HG03097 (cell line): ENCODE data around the gene PUM2.
A peak's percentile ranks its signal among the peaks of the same experiment; 100 is the strongest.
"Not testable (repeated sequence)": the region's sequence is repeated elsewhere in the genome, so short reads cannot be mapped to it uniquely, and the experiment has no call there.

Experiments
- ATAC-seq: cut with Tn5 transposase; IDR thresholded peaks from one replicate; pipeline ENCODE4 v1.9.1; 2021; ENCODE audit not compliant: unreplicated experiment, low FRiP score

Gene PUM2

DNA sequence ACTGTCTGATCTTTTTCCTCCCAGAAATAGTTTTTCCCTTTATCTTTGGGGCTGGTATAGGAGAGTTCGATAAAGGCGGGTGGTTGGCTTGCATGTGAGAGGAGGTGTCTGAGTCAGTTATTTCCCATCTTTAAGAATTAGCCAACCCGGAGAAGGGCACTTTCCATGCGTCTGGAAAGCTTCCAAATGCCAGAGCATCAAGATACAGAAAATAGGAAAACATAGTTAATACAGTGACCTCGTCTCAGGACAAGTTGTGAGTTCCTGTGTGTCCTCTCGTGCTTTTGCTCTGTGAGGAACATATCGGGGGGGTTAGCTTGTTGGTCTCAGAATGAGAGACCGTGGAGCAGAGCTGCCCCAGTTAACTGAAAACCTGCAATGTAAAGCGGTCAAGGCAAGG is 18.7 kb upstream of the PUM2 start:
- no peak for ATAC-seq

DNA sequence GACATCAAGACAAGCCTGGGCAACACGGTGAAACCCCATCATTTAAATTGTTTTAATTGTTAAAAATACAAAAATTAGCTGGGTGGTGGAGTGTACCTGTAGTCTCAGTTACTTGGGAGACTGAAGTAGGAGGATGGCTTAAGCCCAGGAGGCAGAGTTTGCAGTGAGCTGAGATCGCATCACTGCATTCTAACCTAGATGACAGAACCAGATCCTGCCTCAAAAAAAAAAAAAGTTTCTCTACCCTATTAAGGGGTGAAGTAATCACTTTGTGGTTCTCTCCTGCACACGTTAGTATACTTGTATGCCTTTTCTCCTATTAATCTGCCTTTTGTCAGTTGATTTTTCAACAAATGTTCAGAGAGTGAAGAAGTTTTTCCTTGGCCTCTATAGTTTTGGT is 18.1 kb upstream of the PUM2 start:
- no peak for ATAC-seq

DNA sequence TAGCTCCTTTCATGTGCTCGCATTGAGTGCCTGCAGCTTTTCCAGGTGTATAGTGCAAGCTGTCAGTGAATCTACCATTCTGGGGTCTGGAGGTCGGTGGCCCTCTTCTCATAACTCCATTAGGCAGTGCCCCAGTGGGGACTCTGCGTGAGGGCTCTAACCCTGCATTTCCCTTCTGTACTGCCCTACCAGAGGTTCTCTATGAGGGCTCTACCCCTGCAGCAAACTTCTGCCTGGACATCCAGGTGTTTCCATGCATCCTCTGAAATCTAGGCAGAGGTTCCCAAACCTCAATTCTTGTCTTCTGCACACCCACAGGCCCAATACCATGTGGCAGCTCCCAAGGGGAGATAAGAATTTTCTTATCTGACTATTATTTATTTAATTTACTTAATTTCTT is 17.3 kb upstream of the PUM2 start:
- not testable (repeated sequence) for ATAC-seq

DNA sequence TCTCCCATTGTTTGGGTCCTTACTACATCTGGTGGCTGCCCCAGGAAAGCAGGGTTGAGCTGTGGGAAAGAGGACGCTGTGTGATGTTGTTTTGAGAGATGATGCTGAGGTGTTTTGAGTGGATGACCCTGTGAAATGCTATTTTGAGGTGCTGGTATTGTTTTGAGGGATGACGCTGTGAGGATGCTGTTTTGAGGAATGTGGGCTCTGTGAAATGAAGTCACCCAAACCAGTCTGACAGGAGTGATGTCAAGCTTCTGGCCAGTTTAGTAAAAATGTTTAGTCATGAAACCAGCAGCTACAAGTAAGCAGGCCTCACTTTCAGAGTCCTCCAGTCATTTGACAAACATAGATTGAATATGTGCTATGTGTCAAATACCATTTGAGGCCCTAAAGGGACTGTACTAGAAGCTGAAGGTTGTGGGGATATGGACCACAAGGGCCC is 16.1 kb upstream of the PUM2 start:
- no peak for ATAC-seq

GRCh38 chr2:20365249-20365817 is 14.7 kb upstream of the PUM2 start:
- ATAC-seq: peak; percentile 78

GRCh38 chr2:20363578-20363977 is 12.9 kb upstream of the PUM2 start:
- ATAC-seq: no peak

DNA sequence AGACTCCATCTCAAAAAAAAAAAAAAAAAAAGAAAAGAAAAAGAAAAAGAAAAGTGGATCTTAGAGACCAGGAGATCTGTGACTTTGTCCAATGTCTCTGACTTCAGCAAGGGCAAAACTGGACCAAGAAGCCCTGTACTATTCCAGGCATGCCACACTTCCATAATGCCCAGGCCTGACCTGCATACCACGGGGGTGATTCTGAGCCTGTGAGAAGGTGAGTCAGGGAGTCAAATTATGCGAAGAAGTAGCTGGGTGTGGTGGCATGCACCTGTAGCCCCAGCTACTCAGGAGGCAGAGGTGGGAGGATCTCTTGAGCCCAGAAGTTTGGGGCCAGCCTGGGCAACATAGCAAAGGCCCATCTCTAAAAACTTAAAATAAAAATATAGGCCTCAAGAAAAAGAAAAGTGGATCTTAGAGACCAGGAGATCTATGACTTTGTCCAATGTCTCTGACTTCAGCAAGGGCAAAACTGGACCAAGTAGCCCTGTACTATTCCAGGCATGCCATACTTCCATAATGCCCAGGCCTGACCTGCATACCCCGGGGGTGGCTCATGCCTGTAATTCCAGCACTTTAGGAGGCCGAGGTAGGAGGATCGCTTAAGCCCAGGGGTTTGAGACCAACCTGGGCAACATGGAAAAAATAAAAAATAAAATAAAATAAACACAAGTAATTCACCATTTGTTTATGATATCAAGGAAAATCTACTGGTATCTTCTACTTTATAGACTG is 12.2 kb upstream of the PUM2 start:
- no peak for ATAC-seq

GRCh38 chr2:20361893-20362292 is 11.2 kb upstream of the PUM2 start:
- no peak for ATAC-seq

GRCh38 chr2:20359096-20359495 is 8.5 kb upstream of the PUM2 start:
- ATAC-seq: no peak

DNA sequence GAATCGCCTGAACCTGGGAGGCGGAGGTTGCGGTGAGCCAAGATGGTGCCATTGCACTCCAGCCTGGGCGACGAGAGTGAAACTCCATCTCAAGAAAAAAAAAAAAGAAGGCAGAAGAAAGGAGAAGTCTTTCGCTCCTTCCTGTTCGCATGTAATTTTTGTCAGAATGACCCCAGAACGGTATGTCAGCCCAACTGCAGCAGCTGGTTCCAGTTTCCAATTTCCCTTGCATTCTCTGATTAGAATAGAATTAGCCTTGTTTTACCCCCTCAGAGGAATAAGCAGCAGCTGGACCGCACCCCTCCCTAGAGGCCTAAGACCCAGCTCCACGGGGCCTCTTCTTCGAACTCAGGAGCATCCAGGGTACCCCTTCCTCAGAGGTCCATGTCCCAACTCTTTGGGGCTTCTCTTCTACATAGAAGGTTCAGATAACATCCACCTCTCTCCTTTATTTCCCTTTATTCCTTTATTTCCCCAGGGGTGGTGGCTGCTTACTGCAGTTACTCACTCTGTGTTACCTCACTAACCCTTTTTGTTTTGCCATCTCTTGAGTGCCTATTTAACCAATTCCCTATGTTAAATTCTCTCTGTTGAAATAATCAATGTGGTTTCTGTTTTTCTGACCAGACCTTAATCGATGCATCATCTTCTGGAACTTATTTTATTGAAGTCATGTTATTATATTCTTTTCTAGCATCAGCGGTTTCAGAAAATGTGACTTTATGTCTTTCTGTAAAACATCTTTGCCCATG is 7.2 kb upstream of the PUM2 start:
- no peak for ATAC-seq

- ATAC-seq: no peak
Measured at GRCh38 chr2:20356042-20356441, 5.4 kb upstream of the PUM2 start.

DNA sequence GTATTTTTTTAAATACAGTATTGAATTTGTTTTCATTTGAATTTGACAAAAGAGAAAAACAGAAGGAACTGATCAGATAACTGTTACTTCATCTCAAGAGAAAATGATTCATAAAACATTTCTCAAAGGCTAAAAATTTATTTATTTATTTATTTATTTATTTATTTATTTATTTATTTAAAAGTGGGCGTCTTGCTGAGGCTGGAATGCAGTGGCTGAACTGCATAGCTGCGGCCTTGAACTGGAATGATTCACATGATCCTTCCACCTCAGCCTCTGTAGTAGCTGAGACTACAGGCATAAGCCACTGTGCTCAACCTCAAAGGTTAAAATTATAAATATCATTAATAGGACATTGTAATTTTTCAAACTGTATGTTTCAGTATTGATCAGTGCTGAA is 4.5 kb upstream of the PUM2 start:
- no peak for ATAC-seq

GRCh38 chr2:20353241-20353992 is 2.8 kb upstream of the PUM2 start:
- ATAC-seq: no peak

DNA sequence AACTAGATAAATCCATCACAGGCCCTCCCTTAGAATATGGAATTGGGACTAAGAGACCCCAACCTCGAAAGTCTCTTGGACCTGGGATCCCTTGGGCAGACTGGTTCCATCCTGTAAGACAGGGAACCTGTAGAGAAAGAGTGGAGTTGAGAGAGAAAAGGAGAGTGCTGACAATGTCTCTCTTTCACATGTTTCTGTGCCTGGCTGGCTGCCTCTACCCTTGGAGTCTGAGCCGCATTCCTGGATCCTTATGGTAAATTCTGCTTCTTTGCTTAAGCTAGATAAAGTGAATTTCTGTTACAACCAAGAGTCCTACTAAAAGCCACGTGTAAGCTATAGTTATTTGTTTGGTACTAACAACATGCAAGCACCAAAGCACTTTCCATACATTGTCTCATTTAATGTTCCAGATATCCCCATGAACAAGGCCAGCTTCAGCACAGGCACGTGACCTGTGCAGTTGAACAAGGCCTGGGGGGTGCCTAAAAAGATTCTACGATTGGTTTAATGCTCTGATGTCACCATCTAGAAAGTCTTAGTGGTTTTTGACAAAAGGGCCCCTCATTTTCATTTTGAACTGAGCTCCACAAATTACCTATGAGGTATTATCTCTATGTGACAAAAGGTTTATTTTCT is 2.1 kb upstream of the PUM2 start:
- no peak for ATAC-seq

DNA sequence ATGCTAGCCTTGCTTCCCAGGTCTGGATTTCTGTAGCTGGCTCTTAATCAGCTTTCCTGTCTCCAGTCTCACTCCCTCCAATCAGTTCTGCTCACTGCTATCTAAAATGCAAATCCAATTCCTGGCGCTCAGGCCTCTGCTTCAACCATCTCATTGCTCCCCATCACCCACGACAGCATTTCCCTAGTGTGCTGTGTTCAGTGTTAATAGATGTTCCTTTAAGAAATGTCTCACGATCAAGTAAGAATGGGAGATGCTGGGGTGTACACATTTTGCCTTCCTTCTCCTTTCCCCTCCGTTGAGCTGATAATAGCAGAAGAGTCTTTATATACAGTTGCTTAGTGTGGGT is 1.6 kb upstream of the PUM2 start:
- no peak for ATAC-seq

DNA sequence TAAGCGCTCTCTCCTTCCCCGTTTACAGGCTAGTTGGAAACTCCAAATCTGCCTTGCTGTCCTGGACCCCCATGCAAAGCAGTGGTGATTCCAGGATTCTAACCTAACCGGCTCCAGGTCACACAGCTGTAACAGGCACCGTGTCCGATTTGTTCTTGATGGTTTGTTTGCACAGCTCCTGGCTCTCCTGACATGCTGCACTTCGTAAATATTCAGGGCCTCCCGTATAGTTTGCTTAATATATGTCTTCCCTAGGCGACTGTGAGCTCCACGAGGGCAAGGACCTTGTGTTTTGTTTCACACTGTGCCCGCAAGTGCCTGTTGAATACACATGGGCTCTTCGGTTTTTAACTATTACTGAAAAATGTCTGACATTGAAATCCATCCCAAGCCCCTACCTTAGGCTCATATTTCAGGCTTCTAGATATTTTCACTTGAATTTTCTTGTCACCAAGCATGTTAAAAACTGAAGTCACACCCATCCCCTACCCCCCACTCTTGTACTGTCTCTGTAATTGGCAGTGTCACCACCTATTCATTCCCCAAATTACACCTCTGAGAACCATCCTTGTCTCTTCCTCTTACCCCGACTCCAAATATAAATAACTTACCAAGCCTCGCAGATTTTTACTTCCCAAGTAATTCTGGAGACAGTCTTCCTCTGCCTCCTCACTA is 1.0 kb upstream of the PUM2 start:
- ATAC-seq: no peak

GRCh38 chr2:20350041-20350712 is 467 bp downstream of the PUM2 start:
- peak; percentile 29 for ATAC-seq

- no peak for ATAC-seq
Measured at GRCh38 chr2:20349513-20349921, 1.1 kb downstream of the PUM2 start.

DNA sequence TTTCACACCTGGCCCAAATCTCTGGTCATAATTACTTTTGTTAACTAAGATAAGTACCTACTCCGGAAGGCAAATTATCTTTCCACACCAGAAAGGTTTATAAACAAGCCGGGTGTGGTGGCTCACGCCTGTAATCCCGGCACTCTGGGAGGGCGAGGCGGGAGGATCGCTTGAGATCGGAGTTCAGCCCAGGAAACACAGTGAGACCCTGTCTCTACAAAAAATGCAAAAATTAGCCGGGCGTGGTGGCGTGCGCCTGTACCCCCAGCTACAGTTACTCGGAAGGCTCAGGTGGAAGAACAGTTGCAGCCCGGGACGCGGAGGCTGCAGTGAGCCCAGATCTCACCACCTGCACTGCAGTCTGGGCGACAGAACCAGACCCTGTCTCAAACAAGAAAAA is 2.1 kb downstream of the PUM2 start:
- no peak for ATAC-seq
